Activated T-helper 1 cell treated with anti-CD3 and anti-CD28 coated beads, Interleukin-12 subunit alpha, Interleukin-12 subunit beta, Interleukin-2, Interleukin-4 antibody, amounts not matched to agents 30 ng/mL and 10 ng/mL and 1 ng/mL, durations not matched to agents 14 hours and 24 hours and 36 hours (primary cell): ENCODE measurements around the gene CISD3. TPM values are rescaled to one million over a fixed set of nuclear protein-coding genes. Genes with fewer than 3 reads are reported as not detected.

ENCODE experiments used
- DNase-seq: peaks from one replicate; pipeline ENCODE4 v3.0.0; 2021; ENCODE audit warnings: low spot score
- H3K27ac Mint-ChIP-seq: one replicate; pipeline ENCODE4 v1.8.0; 2021; ENCODE audit warnings: mild to moderate bottlenecking, mixed read lengths
- H3K27me3 Mint-ChIP-seq: one replicate; pipeline ENCODE4 v1.8.0; 2022; ENCODE audit warnings: mild to moderate bottlenecking, moderate library complexity, mixed read lengths; ENCODE audit not compliant: insufficient read depth
- H3K36me3 Mint-ChIP-seq: one replicate; pipeline ENCODE4 v1.8.0; 2021; ENCODE audit warnings: low read depth, mixed read lengths
- H3K4me1 Mint-ChIP-seq: one replicate; pipeline ENCODE4 v1.8.0; 2021; ENCODE audit warnings: low read depth, mixed read lengths
- H3K4me3 Mint-ChIP-seq: one replicate; pipeline ENCODE4 v1.8.0; 2021; ENCODE audit warnings: mild to moderate bottlenecking, moderate library complexity, mixed read lengths
- H3K9me3 Mint-ChIP-seq: one replicate; pipeline ENCODE4 v1.8.0; 2021; ENCODE audit warnings: mixed read lengths
- intact Hi-C: fragments of 100-400 bp; cut with micrococcal nuclease; formaldehyde crosslinking; loops from one replicate; pipeline ENCODE4 v1.15.1; 2024
- total RNA-seq: library from RNA; stranded (reverse); gene quantifications from 2 replicates; pipeline ENCODE4 v1.2.3, GENCODE V29; 2022

The CISD3 gene
- total RNA-seq, 1 donor from 2014 or later = 39.2 TPM

DNA sequence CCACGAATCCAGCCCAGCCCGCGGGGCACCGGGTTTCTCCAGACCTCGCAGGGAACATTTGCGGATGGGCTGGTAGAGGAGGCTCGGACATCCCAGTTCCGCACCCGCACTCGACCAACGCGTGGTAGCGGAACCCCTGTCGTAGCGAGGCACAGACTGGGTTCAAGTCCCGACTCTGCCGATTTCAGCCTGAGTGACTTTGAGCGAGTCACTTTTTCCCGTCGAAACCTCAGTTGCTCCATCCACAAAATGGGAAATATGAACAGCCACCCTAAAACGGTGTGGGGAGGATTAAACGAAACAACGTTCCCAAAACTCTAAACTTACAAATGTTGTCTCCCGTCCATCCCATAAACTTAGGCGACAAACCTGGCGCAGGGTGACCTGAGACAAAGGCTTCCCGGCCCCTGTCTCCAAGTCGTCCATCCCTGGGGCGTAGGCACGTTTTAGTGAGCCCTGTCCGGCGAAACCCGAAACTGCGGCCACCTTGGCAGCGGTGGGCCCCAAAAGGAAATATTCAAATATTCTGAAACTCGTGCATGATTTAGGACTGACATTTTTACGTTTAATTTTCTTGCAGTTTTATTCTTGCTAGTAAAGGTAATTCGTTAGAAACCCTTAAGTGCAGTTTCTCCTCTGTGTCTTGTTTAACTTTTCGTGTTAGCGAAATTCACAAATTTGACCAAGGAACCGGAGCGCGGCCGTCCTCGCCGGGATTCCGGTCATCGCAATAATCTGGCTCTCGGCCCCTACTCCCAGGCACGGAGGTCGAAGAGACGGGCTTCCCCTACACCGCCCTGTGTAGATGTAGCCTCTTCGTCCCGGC lies 27.0 kb upstream of the CISD3 start:
- H3K4me1 Mint-ChIP-seq = peaks cover 66% of the 10 kb centered on the region
- peaks cover 4% of the 10 kb centered on the region for H3K9me3 Mint-ChIP-seq
- H3K27ac Mint-ChIP-seq = peak overlapping the region; percentile 98
- no peak for DNase-seq
- peaks cover 23% of the 10 kb centered on the region for H3K36me3 Mint-ChIP-seq
- no peaks in the 10 kb centered on the region for H3K27me3 Mint-ChIP-seq
- peak overlapping the region; percentile 97 for H3K4me3 Mint-ChIP-seq
- intact Hi-C loops = loop anchor here (5.0 to 10.0 kb wide), 4 partner anchors 149 to 1862 kb away; partner anchors contain the start of genes CCR7, FBXL20, RPL23 and SYNRG

DNA sequence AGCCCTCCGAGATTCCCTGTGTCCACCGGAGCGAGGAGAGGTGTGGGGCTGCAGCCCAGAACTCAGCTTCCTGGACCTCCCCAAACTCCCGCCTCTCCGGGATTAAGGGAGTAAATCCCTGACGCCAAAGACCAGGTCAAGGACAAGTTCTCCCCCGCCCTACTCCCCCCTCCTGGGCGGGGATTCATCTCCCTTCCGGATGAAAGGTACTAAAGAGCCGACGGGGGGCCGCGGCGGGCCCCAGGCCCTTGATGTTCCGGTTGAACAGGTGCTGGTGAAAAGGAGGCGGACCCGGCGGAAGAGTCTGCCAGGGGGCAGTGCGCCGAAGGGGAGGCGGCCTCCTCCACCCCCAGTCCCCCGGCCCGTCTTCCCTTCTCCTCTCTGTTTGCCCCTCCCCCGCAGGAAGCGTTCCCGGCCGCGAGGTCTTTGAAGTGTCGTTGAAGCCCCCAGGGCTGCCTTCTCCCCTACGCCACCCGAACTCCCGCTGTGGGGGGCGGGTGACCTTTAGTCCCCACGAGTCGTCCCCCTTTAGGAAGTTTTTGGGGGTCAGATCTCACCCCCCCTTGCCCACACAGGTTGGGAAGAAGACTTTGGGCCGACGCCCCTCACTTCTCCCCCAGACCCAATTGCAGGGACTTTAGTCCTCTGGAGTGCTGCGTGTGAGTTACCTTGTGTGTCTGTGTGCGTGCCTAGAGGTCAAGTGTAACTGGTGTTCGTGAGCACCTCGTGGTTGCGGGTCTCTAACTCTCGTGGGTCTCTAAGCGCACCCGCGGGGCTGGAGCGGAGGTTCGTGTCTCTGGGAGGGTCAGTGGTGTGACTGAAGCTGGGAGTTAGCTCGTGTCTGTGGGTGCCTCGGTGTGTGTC lies 26.2 kb upstream of the CISD3 start:
- H3K4me1 Mint-ChIP-seq = peaks cover 65% of the 10 kb centered on the region

DNA sequence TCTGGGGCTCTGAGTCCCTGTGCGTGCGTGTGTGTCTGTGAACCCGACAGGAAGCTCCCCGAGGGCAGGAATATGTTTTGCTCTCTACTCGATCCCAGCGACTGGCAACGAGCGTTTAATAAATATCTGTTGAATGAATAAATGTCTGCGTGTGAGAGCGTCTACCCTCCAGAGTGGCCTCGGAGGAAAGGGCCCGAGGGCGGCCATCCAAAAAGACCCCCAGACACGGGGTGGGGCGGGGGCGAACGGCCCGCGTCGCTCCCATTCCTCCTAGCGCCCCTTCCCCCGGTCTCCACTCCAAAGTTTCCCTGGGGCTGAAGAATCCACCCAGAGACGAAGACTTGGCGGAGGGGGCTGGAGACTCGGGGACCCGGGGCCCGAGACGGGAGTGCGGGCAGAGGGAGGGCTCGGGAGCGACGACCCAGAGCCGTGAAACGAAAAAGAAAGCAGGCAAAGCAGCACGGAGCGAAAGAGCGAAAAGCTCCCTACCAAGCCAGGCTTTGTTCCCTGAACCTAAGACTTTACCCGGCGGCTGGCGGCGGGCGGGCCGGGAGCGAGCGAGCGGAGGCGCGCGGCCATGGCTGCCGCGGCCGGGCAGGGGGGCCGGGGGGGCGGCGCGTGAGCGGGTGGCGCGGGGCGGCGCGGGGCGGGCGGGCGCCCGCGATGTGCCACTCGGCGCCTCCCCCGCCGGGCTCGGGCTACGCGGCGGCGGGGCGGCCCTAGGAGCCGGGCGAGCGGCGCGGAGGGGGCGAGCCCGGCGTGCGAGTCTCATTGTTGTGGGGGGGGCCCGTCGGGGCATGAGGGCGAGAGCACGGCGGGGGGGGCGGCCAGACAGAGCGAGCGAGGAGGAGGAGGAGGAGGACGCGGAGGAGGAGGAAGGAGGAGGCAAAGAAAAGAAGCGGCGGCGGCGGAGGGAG lies 25.3 kb upstream of the CISD3 start, which contains the start of gene MLLT6:
Gene MLLT6 (plus strand): TSS at position 668 of the 917 bp plus-strand sequence. CDS start 360 bp downstream, outside the sequence.
- H3K27ac Mint-ChIP-seq = peak within 1 kb of the TSS; percentile 98
- intact Hi-C loops = loop anchor here (5.0 to 10.0 kb wide), 4 partner anchors 147 to 1860 kb away; partner anchors contain the start of genes CCR7, FBXL20, RPL23 and SYNRG
- peaks cover 68% of the 10 kb centered on the region for H3K4me1 Mint-ChIP-seq
- H3K4me3 Mint-ChIP-seq = peak within 1 kb of the TSS; percentile 97
- peaks cover 4% of the 10 kb centered on the region for H3K9me3 Mint-ChIP-seq
- H3K36me3 Mint-ChIP-seq = peaks cover 32% of the 10 kb centered on the region
- peak; percentile 71 for DNase-seq
- H3K27me3 Mint-ChIP-seq = no peaks in the 10 kb centered on the region

More for the DNA sequence above, 26.2 kb upstream of the CISD3 start:
- peak; percentile 66 for DNase-seq
- Mint-ChIP-seq H3K36me3 (peaks cover 25% of the 10 kb centered on the region), H3K27ac (peak overlapping the region; percentile 98), H3K27me3 (no peaks in the 10 kb centered on the region), H3K4me3 (peak overlapping the region; percentile 97), H3K9me3 (peaks cover 4% of the 10 kb centered on the region)
- intact Hi-C loops = loop anchor here (5.0 to 10.0 kb wide), 4 partner anchors 148 to 1861 kb away; partner anchors contain the start of genes CCR7, FBXL20, RPL23 and SYNRG

GRCh38 chr17:38705523-38705802 lies 24.7 kb upstream of the CISD3 start:
- Mint-ChIP-seq H3K9me3 (no peaks in the 10 kb centered on the region), H3K27me3 (no peaks in the 10 kb centered on the region), H3K36me3 (peaks cover 34% of the 10 kb centered on the region), H3K4me1 (peaks cover 68% of the 10 kb centered on the region), H3K4me3 (peak overlapping the region; percentile 93), H3K27ac (no peak overlapping the region)
- DNase-seq = no peak
- intact Hi-C loops = loop anchor here (10.0 kb wide), 1 partner anchor 1859 kb away; the partner anchor contains the start of gene CCR7

GRCh38 chr17:38705803-38706504 lies 24.2 kb upstream of the CISD3 start:
- peaks cover 70% of the 10 kb centered on the region for H3K4me1 Mint-ChIP-seq
- H3K4me3 Mint-ChIP-seq = peak overlapping the region; percentile 93
- no peak for DNase-seq
- intact Hi-C loops = loop anchor here (1.0 to 10.0 kb wide), 3 partner anchors 9 to 1859 kb away; partner anchors contain the start of gene CCR7
- H3K27ac Mint-ChIP-seq = peak overlapping the region; percentile 95
- H3K27me3 Mint-ChIP-seq = no peaks in the 10 kb centered on the region
- peaks cover 39% of the 10 kb centered on the region for H3K36me3 Mint-ChIP-seq
- no peaks in the 10 kb centered on the region for H3K9me3 Mint-ChIP-seq

DNA sequence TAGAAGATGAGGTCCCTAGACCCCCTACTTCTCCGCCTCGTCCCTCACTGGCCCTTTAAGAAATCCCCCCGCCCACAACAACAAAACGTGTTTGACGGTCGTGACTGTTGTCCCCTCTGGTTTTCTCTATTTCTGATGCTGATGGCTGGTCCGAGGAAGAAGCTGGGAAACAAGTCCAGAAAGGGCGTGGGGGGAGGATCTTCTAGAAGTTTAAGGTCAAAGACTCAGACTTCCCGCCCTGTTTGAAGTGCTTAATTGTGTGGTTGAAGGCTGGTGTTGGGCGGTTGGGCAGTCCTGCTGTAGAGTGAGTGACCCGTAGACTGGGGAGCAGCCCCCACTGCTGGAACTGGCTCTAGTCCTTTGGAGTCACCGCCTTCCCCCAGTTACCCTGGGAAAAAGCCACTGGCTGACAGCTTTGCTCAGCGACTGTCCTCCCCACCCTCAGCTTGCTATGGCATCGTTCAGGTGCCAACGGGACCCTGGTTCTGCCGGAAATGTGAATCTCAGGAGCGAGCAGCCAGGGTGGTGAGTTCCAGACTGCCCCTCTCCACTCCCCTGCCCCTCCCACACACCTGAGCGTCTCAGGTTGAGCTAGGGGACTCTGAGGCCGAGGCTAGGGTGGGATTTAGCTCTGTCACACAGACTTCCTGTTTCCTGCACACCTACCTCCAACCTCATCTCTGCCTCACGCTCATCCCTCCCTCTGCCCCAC lies 23.5 kb upstream of the CISD3 start:
- H3K36me3 Mint-ChIP-seq = peaks cover 41% of the 10 kb centered on the region
- intact Hi-C loops = loop anchor here (1.0 to 10.0 kb wide), 3 partner anchors 9 to 1858 kb away; partner anchors contain the start of gene CCR7

GRCh38 chr17:38707678-38708351 lies 22.3 kb upstream of the CISD3 start:
- intact Hi-C loops = loop anchor here (10.0 kb wide), 1 partner anchor 1857 kb away; the partner anchor contains the start of gene CCR7

More for the DNA sequence above, 23.5 kb upstream of the CISD3 start:
- DNase-seq = no peak
- H3K4me3 Mint-ChIP-seq = peak overlapping the region; percentile 93
- no peaks in the 10 kb centered on the region for H3K9me3 Mint-ChIP-seq
- peak overlapping the region; percentile 95 for H3K27ac Mint-ChIP-seq
- no peaks in the 10 kb centered on the region for H3K27me3 Mint-ChIP-seq
- H3K4me1 Mint-ChIP-seq = peaks cover 70% of the 10 kb centered on the region

GRCh38 chr17:38709104-38709820 lies 20.9 kb upstream of the CISD3 start:
- H3K27me3 Mint-ChIP-seq = no peaks in the 10 kb centered on the region
- peak overlapping the region; percentile 11 for H3K27ac Mint-ChIP-seq
- intact Hi-C loops = loop anchor here (10.0 kb wide), 1 partner anchor 1856 kb away; the partner anchor contains the start of gene CCR7
- no peak for DNase-seq
- H3K36me3 Mint-ChIP-seq = peaks cover 52% of the 10 kb centered on the region
- H3K4me1 Mint-ChIP-seq = peaks cover 62% of the 10 kb centered on the region
- H3K4me3 Mint-ChIP-seq = peak overlapping the region; percentile 23
- H3K9me3 Mint-ChIP-seq = no peaks in the 10 kb centered on the region

More at GRCh38 chr17:38707678-38708351, 22.3 kb upstream of the CISD3 start:
- Mint-ChIP-seq H3K27ac (peak overlapping the region; percentile 95), H3K4me3 (peak overlapping the region; percentile 93), H3K4me1 (peaks cover 69% of the 10 kb centered on the region), H3K36me3 (peaks cover 46% of the 10 kb centered on the region), H3K27me3 (no peaks in the 10 kb centered on the region), H3K9me3 (no peaks in the 10 kb centered on the region)
- no peak for DNase-seq

DNA sequence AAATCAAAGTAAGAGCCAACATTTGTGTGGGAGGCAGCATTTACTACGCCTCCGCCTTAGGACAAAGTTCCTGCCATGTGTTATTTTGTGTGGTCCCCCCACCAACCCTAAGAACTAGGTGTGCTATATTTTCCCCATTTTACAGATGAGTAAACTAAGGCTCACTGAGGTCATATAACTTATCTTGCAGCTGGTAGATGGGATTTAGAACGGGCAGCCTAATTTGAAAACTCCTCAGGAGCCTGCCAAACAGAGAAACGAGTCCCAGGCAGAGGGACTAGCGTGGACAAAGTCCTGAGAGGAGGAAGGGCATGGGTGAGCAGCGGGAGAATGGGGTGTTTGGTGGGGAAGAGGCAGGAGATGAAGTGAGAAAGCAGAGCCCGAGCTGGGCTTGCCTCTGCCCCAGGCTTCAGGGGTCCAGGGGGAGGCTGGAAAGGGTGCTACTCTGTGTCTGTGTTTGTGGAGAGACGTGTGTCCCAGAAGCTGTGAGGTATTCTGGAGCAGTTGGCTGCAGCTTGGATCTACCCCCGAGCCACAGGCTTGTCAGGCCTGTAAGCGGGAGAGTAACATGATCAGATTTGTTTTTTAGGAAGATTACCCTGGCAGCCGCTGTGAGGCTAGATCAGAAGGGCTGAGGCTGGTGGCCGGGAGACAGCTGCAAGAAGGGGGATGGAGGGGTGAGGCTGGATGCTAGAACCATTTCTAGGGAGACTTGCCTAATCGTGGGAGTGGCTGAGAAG lies 20.1 kb upstream of the CISD3 start:
- Mint-ChIP-seq H3K4me1 (peaks cover 66% of the 10 kb centered on the region), H3K9me3 (no peaks in the 10 kb centered on the region), H3K4me3 (no peak overlapping the region)

More for the DNA sequence above, 20.1 kb upstream of the CISD3 start:
- Mint-ChIP-seq H3K27ac (peak overlapping the region; percentile 73), H3K27me3 (no peaks in the 10 kb centered on the region), H3K36me3 (peaks cover 57% of the 10 kb centered on the region)
- intact Hi-C loops = loop anchor here (10.0 kb wide), 1 partner anchor 1855 kb away; the partner anchor contains the start of gene CCR7
- DNase-seq = no peak
